ENCODE results near the gene ZNF688.
A peak's percentile ranks its signal among the peaks of the same experiment; 100 is the strongest.

ZNF688 gene

DNA sequence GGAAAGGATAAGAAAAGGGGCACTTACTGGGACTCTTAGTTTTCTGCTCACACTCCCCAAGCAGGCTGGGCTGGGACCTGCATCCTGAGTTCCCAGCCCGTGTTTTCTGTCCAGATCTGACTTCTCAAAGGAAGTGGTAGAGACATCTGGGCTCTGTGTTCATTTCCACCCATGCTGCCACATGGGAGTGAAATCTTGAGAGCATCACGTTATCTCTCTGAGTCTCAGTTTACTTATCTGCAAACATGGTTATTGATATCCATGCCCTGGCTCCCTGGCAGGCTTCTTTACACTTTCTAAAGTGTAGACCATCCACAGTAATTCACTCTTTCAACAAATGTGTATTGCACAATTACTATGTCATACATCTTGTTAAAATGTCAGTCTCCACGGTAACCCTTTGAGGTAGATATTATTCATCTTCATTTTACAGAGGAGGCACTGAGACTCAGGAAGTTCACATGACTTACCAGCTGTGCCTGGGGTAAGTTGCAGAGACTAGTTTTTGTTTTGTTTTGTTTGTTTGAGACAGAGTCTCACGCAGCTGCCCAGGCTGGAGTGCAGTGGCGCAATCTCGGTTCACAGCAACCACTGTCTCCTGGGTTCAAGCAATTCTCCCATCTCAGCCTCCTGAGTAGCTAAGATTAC, 3.4 kb downstream of the ZNF688 start:
- Mint-ChIP-seq H3K36me3 (no peaks in the 10 kb centered on the region), H3K4me3 (peak overlapping the region; percentile 74), H3K9me3 (no peaks in the 10 kb centered on the region), H3K27ac (peak overlapping the region; percentile 99), H3K4me1 (peaks cover 45% of the 10 kb centered on the region)
- ATAC-seq (peak; percentile 71), DNase-seq (ENCODE audit: low spot score in 2 of 2) (peak in 1 of 2 donors; percentile 76)

DNA sequence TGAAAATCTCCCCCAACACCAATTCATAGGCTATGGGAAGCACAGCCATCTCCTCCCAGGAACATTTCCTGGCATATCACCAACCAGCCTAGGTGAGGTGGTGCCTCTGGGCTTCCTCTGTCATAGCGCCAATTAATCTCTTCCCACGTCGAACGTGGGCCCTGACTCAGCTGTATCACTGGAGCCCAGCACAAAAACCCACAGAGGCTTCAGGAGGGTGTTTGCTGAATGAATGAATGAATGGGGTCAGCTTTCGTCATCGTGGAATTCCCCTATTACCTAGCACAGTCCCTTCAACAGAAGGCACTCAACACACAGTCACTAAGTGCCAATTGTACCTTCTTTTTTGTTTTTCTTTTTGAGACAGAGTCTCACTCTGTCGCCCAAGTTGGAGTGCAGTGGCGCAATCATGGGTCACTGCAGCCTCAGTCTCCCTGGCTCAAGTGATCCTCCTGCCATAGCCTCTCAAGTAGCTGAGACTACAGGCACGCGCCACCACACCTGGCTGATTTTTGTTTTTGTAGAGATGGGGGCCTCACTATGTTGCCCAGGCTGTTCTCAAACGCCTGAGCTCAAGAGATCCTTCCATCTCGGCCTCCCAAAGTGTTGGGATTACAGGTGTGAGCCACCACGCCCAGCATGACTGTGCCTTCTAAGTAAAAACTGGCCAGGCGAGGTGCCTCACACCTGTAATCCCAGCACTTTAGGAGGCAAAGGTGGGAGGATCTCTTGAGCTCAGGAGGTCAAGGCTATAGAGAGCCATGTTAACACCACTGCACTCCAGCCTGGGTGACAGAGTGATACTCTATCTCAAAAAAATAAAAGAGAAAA, 4.1 kb downstream of the ZNF688 start:
- peak overlapping the region; percentile 99 for H3K27ac Mint-ChIP-seq
- H3K4me3 Mint-ChIP-seq: peak overlapping the region; percentile 74
- DNase-seq (ENCODE audit: low spot score in 2 of 2) (peak; percentile 51 to 82), ATAC-seq (peak; percentile 78)
- no peaks in the 10 kb centered on the region for H3K9me3 Mint-ChIP-seq
- H3K4me1 Mint-ChIP-seq: peaks cover 40% of the 10 kb centered on the region
- H3K36me3 Mint-ChIP-seq: no peaks in the 10 kb centered on the region

DNA sequence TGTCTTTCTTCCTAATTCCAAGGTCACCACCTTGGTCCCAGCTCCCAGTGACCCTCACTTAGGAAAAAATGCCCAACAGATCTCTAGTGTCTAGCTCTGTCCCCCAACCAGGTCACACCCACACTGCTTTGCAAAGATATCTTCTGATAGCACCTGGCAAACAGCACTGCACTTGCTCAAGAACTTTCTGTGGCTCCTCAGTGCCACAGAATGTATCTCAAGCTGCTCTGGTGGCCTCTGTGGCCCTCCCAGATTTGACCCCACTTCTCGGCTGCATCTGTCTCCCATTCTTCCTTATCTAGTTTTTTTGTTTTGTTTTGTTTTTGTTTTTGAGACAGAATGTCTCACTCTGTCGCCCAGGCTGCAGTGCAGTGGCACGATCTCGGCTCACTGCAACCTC, 5.0 kb downstream of the ZNF688 start:
- no peak for DNase-seq (ENCODE audit: low spot score in 2 of 2)
- Mint-ChIP-seq H3K36me3 (peaks cover 2% of the 10 kb centered on the region), H3K9me3 (no peaks in the 10 kb centered on the region), H3K27ac (peak overlapping the region; percentile 99), H3K4me1 (peaks cover 39% of the 10 kb centered on the region), H3K4me3 (peak overlapping the region; percentile 74)
- no peak for ATAC-seq

DNA sequence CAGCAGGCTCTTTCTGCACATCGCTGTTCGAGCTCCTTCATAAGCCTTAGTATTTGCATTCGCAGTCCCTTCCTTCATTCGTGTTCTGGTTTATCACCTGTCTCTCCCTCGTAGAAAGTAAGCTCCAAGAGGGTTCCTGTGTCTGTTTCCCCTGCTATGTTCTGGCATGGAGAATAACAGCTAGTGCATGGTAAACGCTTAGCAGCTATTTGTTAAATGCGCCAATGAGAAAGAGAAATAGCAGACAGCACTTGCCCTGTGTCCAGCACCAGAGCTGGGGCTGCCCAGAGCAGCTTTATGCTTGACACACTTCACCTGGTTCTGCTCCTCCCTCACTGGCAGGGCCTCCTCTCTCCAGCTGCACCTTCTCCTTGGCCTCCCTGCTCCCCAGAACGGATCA, 5.5 kb downstream of the ZNF688 start:
- peaks cover 45% of the 10 kb centered on the region for H3K4me1 Mint-ChIP-seq
- peak overlapping the region; percentile 99 for H3K27ac Mint-ChIP-seq
- no peak for DNase-seq (ENCODE audit: low spot score in 2 of 2)
- peaks cover 7% of the 10 kb centered on the region for H3K36me3 Mint-ChIP-seq
- H3K4me3 Mint-ChIP-seq: no peak overlapping the region
- no peak for ATAC-seq
- H3K9me3 Mint-ChIP-seq: no peaks in the 10 kb centered on the region

- Mint-ChIP-seq H3K36me3 (peaks cover 8% of the 10 kb centered on the region), H3K27ac (peak overlapping the region; percentile 99), H3K4me1 (peaks cover 46% of the 10 kb centered on the region), H3K4me3 (no peak overlapping the region), H3K9me3 (no peaks in the 10 kb centered on the region)
- no peak for ATAC-seq
- DNase-seq (ENCODE audit: low spot score in 2 of 2): no peak
These were observed 6.0 kb downstream of the ZNF688 start for GRCh38 chr16:30565526-30565925.

- Mint-ChIP-seq H3K4me1 (peaks cover 37% of the 10 kb centered on the region), H3K27ac (peak overlapping the region; percentile 94), H3K4me3 (peak overlapping the region; percentile 77), H3K9me3 (no peaks in the 10 kb centered on the region), H3K36me3 (peaks cover 17% of the 10 kb centered on the region)
- no peak for DNase-seq (ENCODE audit: low spot score in 2 of 2)
- no peak for ATAC-seq
These were observed 9.5 kb downstream of the ZNF688 start for GRCh38 chr16:30562021-30562420.

DNA sequence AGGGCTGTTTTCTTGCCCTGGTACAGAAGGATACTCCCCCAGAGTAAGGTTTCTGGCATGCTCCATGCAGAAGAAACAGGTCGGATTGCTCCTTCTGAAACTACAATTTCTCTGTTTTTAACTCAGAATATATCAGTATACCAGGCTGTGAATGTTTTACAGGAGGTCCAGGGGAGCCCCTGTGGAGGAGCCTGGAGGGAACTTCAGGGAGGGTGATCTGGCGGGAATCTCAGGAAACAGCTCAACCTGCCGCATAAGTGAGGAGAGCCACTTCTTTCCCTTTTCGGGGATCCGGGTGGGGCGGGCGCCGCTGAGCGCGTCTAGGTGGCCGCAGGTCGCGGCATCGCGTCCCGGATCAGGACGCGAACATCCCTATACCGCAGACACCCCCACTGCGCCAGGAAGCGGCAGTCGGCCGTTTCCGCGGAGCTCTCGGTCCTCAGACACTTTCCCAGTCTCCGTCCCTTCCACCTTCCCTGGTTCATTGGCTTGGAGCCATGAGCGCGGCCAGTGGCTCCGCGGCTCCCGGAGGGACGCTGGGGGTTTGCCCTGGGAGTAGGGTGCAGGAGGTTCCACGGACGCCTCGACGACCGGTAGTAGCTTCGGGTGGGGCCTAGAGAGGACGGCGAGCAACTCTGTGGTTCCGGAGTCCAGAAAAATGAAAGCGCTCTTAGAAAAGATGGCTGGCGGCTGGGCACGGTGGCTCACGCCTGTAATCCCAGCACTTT, 10.3 kb downstream of the ZNF688 start:
- DNase-seq (ENCODE audit: low spot score in 2 of 2) (no peak), ATAC-seq (no peak)
- Mint-ChIP-seq H3K4me3 (peak overlapping the region; percentile 77), H3K4me1 (peaks cover 34% of the 10 kb centered on the region), H3K27ac (peak overlapping the region; percentile 94), H3K36me3 (peaks cover 25% of the 10 kb centered on the region), H3K9me3 (no peaks in the 10 kb centered on the region)

DNA sequence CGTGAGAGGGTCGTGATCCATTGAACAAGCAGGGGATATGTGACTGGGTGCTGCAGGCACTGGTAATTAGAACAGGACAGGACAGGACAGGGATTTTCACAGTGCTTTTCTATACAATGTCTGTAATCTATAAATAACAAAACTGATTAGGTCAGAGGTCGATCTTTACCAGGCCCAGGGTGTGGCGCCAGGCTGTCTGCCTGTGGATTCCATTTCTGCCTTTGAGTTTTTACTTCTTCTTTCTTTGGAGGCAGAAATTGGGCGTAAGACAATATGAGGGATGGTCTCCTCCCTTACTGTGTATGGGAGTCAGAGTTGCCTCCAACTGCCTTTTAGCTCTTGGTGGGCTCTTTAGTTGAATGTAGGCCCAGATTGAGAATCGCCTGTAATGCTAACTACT, 11.8 kb downstream of the ZNF688 start:
- DNase-seq (ENCODE audit: low spot score in 2 of 2): no peak
- ATAC-seq: no peak
- peaks cover 32% of the 10 kb centered on the region for H3K4me1 Mint-ChIP-seq
- peak overlapping the region; percentile 94 for H3K27ac Mint-ChIP-seq
- H3K9me3 Mint-ChIP-seq: no peaks in the 10 kb centered on the region
- peak overlapping the region; percentile 84 for H3K4me3 Mint-ChIP-seq
- peaks cover 41% of the 10 kb centered on the region for H3K36me3 Mint-ChIP-seq

DNA sequence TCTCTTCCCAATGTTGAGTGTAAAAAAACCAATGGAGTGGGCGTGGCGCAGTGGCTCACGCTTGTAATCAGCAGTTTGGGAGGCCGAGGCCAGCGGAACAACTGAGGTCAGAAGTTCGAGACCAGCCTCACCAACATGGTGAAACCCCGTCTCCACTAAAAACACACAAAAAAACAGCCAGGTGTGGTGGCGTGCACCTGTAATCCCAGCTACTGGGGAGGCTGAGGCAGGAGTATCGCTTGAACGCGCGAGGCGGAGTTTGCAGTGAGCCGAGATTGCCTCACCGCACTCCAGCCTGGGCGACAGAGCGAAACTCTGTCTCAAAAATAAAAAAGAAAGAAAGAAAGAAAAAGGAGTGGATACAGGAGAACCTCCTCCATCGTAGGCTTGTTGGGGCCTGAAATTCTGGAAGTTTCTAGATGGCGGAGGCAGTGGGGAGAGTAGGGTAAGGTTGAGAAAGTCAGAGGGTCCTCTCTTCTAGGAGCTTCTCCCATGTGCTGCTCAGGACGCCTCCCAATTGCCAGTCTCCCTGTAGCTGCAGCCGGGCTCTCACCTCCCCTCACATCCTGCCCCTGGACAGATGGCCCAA, 12.6 kb downstream of the ZNF688 start:
- peak overlapping the region; percentile 94 for H3K27ac Mint-ChIP-seq
- H3K9me3 Mint-ChIP-seq: no peaks in the 10 kb centered on the region
- ATAC-seq: no peak
- H3K4me1 Mint-ChIP-seq: peaks cover 39% of the 10 kb centered on the region
- peak overlapping the region; percentile 84 for H3K4me3 Mint-ChIP-seq
- DNase-seq (ENCODE audit: low spot score in 2 of 2): no peak
- H3K36me3 Mint-ChIP-seq: peaks cover 49% of the 10 kb centered on the region

DNA sequence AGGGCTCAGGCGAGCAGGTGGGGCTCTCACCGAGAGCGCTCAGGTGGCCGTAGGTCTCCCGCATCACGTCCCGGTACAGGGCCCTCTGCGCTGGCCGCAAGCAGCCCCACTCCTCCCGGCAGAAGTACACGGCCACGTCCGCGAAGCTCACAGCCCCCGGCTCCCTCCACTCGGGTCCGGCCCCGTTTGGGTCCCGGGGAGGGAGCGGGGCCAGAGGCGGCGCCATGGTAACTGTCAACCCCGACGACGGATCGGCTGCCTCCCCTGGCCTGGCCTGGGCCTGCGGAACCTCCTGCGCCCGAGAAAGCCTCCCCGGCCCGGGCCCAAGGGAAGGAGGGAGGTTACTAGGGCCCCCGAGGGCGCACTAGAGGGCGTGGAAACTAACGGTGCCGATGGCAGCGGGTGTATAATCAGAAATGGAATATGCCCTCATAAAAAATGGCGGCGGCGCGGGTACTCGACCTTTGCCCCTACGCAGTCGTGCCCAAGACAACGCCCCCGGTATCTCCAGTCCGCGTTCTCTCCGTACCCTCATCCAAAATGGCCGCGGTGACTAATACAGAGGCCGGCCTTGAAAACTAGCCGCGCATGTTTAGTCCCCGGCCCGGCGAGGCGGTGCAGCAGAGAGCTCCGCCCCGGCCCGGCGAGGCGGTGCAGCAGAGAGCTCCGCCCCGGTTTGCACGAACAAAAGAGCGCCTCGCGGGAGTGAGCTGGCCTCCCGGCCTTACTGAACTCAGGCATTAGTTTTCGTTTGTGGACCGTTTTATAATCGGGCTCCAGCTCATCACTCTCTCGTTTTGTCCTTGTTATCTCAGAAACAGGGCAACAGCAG, 13.3 kb downstream of the ZNF688 start, which contains the start of gene ZNF764:
Gene ZNF764, minus strand, starts transcription at position 418 of the 832 bp plus-strand sequence. Its CDS starts 192 bp downstream, at position 226.
- peak within 1 kb of the TSS; percentile 94 for H3K27ac Mint-ChIP-seq
- H3K9me3 Mint-ChIP-seq: no peaks in the 10 kb centered on the region
- DNase-seq (ENCODE audit: low spot score in 2 of 2): peak; percentile 91 to 97
- H3K4me1 Mint-ChIP-seq: peaks cover 46% of the 10 kb centered on the region
- H3K4me3 Mint-ChIP-seq: peak within 1 kb of the TSS; percentile 84
- ATAC-seq: peak; percentile 96
- H3K36me3 Mint-ChIP-seq: peaks cover 56% of the 10 kb centered on the region

GRCh38 chr16:30557707-30557956, 13.9 kb downstream of the ZNF688 start:
- ATAC-seq (no peak), DNase-seq (ENCODE audit: low spot score in 2 of 2) (no peak)
- Mint-ChIP-seq H3K4me3 (peak overlapping the region; percentile 84), H3K4me1 (peaks cover 51% of the 10 kb centered on the region), H3K27ac (peak overlapping the region; percentile 94), H3K9me3 (no peaks in the 10 kb centered on the region), H3K36me3 (peaks cover 61% of the 10 kb centered on the region)

GRCh38 chr16:30556125-30556473, 15.4 kb downstream of the ZNF688 start:
- Mint-ChIP-seq H3K27ac (peak overlapping the region; percentile 73), H3K4me1 (peaks cover 59% of the 10 kb centered on the region)

DNA sequence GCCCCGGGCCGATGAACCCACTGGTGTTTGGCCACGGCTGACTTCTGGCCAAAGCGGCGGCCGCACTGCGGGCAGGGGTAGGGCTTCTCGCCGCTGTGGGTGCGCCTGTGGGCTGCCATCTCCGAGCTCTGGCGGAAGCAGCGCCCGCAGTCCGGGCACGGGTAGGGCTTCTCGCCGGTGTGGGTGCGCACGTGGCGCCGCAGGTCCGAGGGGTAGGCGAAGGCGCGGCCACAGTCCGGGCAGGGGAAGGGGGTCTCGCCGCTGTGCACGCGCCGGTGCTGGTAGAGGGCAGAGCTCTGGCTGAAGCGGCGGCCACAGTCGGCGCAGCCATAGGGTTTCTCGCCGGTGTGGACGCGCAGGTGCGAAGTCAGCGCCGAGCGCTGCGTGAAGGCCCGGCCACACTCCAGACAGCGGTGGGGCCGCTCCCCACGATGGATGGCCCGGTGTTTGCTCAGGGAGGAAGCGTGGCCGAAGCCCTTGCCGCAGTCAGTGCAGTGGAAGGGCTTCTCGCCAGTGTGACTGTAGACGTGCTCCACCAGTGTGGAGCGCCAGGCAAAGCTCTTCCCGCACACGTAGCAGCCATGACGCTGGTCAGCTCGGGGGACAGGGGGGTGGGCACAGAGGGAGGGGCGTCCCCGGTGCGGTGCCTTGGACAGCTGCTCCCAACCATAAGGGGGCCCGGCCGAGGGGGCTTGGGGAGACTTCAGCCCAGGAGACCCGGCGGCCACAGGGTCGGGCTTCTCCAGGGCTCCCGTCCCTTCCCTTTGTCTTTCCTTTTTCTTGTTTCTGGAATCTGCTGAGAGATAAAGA, 16.0 kb downstream of the ZNF688 start:
- Mint-ChIP-seq H3K4me1 (peaks cover 57% of the 10 kb centered on the region), H3K36me3 (peaks cover 69% of the 10 kb centered on the region), H3K9me3 (no peaks in the 10 kb centered on the region), H3K4me3 (peak overlapping the region; percentile 84), H3K27ac (peak overlapping the region; percentile 73)
- ATAC-seq: no peak
- no peak for DNase-seq (ENCODE audit: low spot score in 2 of 2)

More at GRCh38 chr16:30556125-30556473, 15.4 kb downstream of the ZNF688 start:
- Mint-ChIP-seq H3K4me3 (peak overlapping the region; percentile 84), H3K9me3 (no peaks in the 10 kb centered on the region), H3K36me3 (peaks cover 70% of the 10 kb centered on the region)
- ATAC-seq (no peak), DNase-seq (ENCODE audit: low spot score in 2 of 2) (no peak)
